NCI-H748 (cell line): ENCODE results near the gene SIK3.
"Not testable (repeated sequence)": the region's sequence is repeated elsewhere in the genome, so short reads cannot be mapped to it uniquely, and the experiment has no call there.

ENCODE experiments used
- DNase-seq: peaks from one replicate; lab custom pipeline; 2025; ENCODE audit not compliant: unreplicated experiment; lab: John Stamatoyannopoulos, UW

SIK3 gene

GRCh38 chr11:116807601-116808261, 290.5 kb downstream of the SIK3 start:
- DNase-seq = no peak

- no peak for DNase-seq
These were observed 294.2 kb downstream of the SIK3 start for GRCh38 chr11:116804001-116804400.

GRCh38 chr11:116801662-116802061, 296.6 kb downstream of the SIK3 start:
- not testable (repeated sequence) for DNase-seq

GRCh38 chr11:116800610-116801009, 297.6 kb downstream of the SIK3 start:
- no peak for DNase-seq

GRCh38 chr11:116798368-116798767, 299.9 kb downstream of the SIK3 start:
- no peak for DNase-seq

- DNase-seq = no peak
These were observed 300.4 kb downstream of the SIK3 start for GRCh38 chr11:116797816-116798215.

GRCh38 chr11:116796548-116796947, 301.7 kb downstream of the SIK3 start:
- DNase-seq = no peak

GRCh38 chr11:116794851-116795250, 303.4 kb downstream of the SIK3 start:
- no peak for DNase-seq

GRCh38 chr11:116793772-116794097, 304.5 kb downstream of the SIK3 start:
- no peak for DNase-seq
